Measurements from ENCODE around the gene BECN2. TPM values are rescaled to one million over a fixed set of nuclear protein-coding genes. Genes with fewer than 3 reads are reported as not detected.

BECN2 gene
- polyA plus RNA-seq, 1 of the 3 experiments (the other 2 are of a cell fraction), result not detected

DNA sequence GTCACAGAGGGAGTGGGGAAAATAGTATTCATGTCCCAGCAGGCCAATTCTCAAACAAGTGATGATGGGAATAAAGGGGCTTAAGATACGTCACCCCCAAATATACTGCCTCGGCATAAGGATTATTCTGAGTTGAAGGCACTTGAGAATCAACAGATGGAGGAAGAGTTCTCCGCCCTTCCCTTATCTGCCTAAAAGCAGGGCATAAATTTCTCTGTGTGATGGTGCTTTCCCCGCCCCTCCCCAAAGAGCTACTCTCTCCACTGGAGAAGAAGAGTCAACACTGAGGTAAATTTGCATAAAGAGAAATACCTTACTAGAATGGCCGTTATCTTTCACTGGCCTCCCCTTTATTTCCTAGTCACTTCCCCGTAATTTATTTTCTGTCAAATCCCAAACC lies 18.7 kb downstream of the BECN2 start:
- no peaks in the 10 kb centered on the region for H4K20me1 ChIP-seq (ENCODE audit: insufficient read depth)
- no peak for TF ChIP-seq FOSL2 (IDR thresholded peaks at IDR 0.05; ENCODE audit: borderline replicate concordance, low read depth)
- TF ChIP-seq, protein P1, sequence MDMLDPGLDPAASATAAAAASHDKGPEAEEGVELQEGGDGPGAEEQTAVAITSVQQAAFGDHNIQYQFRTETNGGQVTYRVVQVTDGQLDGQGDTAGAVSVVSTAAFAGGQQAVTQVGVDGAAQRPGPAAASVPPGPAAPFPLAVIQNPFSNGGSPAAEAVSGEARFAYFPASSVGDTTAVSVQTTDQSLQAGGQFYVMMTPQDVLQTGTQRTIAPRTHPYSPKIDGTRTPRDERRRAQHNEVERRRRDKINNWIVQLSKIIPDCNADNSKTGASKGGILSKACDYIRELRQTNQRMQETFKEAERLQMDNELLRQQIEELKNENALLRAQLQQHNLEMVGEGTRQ (IDR thresholded peaks at IDR 0.05; ENCODE audit: borderline replicate concordance, low read depth, low read length), result no peak
- TF ChIP-seq, protein P2, sequence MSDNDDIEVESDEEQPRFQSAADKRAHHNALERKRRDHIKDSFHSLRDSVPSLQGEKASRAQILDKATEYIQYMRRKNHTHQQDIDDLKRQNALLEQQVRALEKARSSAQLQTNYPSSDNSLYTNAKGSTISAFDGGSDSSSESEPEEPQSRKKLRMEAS (IDR thresholded peaks at IDR 0.05; ENCODE audit: low read depth), result no peak
- TF ChIP-seq, protein P3, sequence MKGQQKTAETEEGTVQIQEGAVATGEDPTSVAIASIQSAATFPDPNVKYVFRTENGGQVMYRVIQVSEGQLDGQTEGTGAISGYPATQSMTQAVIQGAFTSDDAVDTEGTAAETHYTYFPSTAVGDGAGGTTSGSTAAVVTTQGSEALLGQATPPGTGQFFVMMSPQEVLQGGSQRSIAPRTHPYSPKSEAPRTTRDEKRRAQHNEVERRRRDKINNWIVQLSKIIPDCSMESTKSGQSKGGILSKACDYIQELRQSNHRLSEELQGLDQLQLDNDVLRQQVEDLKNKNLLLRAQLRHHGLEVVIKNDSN (IDR thresholded peaks at IDR 0.05; ENCODE audit: borderline replicate concordance, low read depth), result no peak
- TF ChIP-seq POLR2AphosphoS5 (IDR thresholded peaks at IDR 0.05; ENCODE audit: low read depth, low read length), result no peak
- no peak for TF ChIP-seq ELF1 (IDR thresholded peaks at IDR 0.05)
- TF ChIP-seq RCOR1 (IDR thresholded peaks at IDR 0.05; ENCODE audit: low read length), result no peak
- no peak for TF ChIP-seq SMC3 (IDR thresholded peaks at IDR 0.05; ENCODE audit: low read depth, low read length)
- no peak for TF ChIP-seq RFX5 (IDR thresholded peaks at IDR 0.05; ENCODE audit: low read length)
- TF ChIP-seq RXRA (IDR thresholded peaks at IDR 0.05; ENCODE audit: borderline replicate concordance, low read depth), result no peak
- TF ChIP-seq NRF1 (IDR thresholded peaks at IDR 0.05; ENCODE audit: low read depth, low read length), result no peak
- H3K9ac ChIP-seq, result no peak overlapping the region
- DNase-seq, result no peak
- H3K9me2 ChIP-seq, result no peaks in the 10 kb centered on the region
- no peaks in the 10 kb centered on the region for H3F3A ChIP-seq (replicated peaks; ENCODE audit: insufficient read depth)
- no peaks in the 10 kb centered on the region for H3K79me2 ChIP-seq (ENCODE audit: insufficient read depth)
- H3K9me3 ChIP-seq, result no peaks in the 10 kb centered on the region
- no peak overlapping the region for H3K4me3 ChIP-seq (ENCODE audit: low read depth in 2 of 2, low read length in 1 of 2)
- WGBS (ENCODE audit: low lambda C conversion rate), result 75% methylated on average over 6 of the region's 6 CpGs
- H2AFZ ChIP-seq (ENCODE audit: low read depth), result no peak overlapping the region
- no peak overlapping the region for H3K27ac ChIP-seq (ENCODE audit: low read depth in 2 of 2, low read length in 1 of 2)
- H3K27me3 ChIP-seq (ENCODE audit: insufficient read depth), result no peaks in the 10 kb centered on the region
- no peak overlapping the region for H3K4me2 ChIP-seq
- H3K4me1 ChIP-seq (ENCODE audit: control insufficient read depth in 1 of 2, insufficient read depth in 2 of 2, low read depth in 1 of 2, low read length in 1 of 2), result peaks cover 5% of the 10 kb centered on the region in 2 experiments; a peak in 1 of 4 replicates
- CTCF ChIA-PET, result interaction anchor here (1.2 to 1.8 kb wide), 2 partner anchors 10 to 26 kb away, joined by 3 to 7 read pairs; no protein-coding TSS in a partner anchor
- POLR2A ChIA-PET, result no interaction called here
- H3K36me3 ChIP-seq (replicated peaks in 1 of 2; ENCODE audit: control insufficient read depth in 1 of 2, insufficient read depth in 2 of 2, low read length in 1 of 2), result no peaks in the 10 kb centered on the region

DNA sequence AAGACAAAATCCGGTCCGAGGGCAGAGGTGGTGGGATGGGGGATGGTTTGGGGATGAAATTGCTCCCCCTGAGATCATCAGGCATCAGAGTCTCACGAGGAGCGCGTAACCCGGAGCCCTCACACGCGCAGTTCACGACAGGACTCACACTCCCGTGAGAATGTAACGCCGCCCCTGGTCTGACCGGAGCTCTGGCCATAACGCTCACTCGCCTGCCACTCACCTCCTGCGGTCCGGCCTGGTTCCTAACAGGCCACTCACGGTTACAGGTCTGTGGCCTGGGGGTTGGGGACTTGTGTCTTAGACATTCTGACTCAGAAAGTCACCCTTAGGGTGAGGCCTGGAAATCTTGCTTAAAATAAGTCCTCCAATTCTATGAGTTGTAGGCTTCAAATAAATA lies 21.5 kb downstream of the BECN2 start:
- H3K36me3 ChIP-seq (replicated peaks in 1 of 2; ENCODE audit: control insufficient read depth in 1 of 2, insufficient read depth in 2 of 2, low read length in 1 of 2), result no peaks in the 10 kb centered on the region
- no peaks in the 10 kb centered on the region for H3K79me2 ChIP-seq (ENCODE audit: insufficient read depth)
- no peaks in the 10 kb centered on the region for H3K9me3 ChIP-seq
- H3K4me3 ChIP-seq (ENCODE audit: low read depth in 2 of 2, low read length in 1 of 2), result no peak overlapping the region
- no peaks in the 10 kb centered on the region for H3K27me3 ChIP-seq (ENCODE audit: insufficient read depth)
- TF ChIP-seq, protein P4, sequence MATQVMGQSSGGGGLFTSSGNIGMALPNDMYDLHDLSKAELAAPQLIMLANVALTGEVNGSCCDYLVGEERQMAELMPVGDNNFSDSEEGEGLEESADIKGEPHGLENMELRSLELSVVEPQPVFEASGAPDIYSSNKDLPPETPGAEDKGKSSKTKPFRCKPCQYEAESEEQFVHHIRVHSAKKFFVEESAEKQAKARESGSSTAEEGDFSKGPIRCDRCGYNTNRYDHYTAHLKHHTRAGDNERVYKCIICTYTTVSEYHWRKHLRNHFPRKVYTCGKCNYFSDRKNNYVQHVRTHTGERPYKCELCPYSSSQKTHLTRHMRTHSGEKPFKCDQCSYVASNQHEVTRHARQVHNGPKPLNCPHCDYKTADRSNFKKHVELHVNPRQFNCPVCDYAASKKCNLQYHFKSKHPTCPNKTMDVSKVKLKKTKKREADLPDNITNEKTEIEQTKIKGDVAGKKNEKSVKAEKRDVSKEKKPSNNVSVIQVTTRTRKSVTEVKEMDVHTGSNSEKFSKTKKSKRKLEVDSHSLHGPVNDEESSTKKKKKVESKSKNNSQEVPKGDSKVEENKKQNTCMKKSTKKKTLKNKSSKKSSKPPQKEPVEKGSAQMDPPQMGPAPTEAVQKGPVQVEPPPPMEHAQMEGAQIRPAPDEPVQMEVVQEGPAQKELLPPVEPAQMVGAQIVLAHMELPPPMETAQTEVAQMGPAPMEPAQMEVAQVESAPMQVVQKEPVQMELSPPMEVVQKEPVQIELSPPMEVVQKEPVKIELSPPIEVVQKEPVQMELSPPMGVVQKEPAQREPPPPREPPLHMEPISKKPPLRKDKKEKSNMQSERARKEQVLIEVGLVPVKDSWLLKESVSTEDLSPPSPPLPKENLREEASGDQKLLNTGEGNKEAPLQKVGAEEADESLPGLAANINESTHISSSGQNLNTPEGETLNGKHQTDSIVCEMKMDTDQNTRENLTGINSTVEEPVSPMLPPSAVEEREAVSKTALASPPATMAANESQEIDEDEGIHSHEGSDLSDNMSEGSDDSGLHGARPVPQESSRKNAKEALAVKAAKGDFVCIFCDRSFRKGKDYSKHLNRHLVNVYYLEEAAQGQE (IDR thresholded peaks at IDR 0.05; ENCODE audit: low read depth, low read length), result no peak
- TF ChIP-seq GATA2 (CRISPR knock-in tag; IDR thresholded peaks at IDR 0.05) (no peak), YY1 (IDR thresholded peaks at IDR 0.05; ENCODE audit: low read depth) (no peak), RXRA (IDR thresholded peaks at IDR 0.05; ENCODE audit: borderline replicate concordance, low read depth) (no peak), RFX5 (IDR thresholded peaks at IDR 0.05; ENCODE audit: low read length) (no peak), TEAD4 (IDR thresholded peaks at IDR 0.05; ENCODE audit: borderline replicate concordance, insufficient read depth) (no peak)
- TF ChIP-seq, protein P5, sequence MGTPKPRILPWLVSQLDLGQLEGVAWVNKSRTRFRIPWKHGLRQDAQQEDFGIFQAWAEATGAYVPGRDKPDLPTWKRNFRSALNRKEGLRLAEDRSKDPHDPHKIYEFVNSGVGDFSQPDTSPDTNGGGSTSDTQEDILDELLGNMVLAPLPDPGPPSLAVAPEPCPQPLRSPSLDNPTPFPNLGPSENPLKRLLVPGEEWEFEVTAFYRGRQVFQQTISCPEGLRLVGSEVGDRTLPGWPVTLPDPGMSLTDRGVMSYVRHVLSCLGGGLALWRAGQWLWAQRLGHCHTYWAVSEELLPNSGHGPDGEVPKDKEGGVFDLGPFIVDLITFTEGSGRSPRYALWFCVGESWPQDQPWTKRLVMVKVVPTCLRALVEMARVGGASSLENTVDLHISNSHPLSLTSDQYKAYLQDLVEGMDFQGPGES (IDR thresholded peaks at IDR 0.05; ENCODE audit: low read depth, low read length), result no peak
- TF ChIP-seq, protein P6, sequence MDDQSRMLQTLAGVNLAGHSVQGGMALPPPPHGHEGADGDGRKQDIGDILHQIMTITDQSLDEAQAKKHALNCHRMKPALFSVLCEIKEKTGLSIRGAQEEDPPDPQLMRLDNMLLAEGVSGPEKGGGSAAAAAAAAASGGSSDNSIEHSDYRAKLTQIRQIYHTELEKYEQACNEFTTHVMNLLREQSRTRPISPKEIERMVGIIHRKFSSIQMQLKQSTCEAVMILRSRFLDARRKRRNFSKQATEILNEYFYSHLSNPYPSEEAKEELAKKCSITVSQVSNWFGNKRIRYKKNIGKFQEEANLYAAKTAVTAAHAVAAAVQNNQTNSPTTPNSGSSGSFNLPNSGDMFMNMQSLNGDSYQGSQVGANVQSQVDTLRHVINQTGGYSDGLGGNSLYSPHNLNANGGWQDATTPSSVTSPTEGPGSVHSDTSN (IDR thresholded peaks at IDR 0.05), result no peak
- TF ChIP-seq, protein P7, sequence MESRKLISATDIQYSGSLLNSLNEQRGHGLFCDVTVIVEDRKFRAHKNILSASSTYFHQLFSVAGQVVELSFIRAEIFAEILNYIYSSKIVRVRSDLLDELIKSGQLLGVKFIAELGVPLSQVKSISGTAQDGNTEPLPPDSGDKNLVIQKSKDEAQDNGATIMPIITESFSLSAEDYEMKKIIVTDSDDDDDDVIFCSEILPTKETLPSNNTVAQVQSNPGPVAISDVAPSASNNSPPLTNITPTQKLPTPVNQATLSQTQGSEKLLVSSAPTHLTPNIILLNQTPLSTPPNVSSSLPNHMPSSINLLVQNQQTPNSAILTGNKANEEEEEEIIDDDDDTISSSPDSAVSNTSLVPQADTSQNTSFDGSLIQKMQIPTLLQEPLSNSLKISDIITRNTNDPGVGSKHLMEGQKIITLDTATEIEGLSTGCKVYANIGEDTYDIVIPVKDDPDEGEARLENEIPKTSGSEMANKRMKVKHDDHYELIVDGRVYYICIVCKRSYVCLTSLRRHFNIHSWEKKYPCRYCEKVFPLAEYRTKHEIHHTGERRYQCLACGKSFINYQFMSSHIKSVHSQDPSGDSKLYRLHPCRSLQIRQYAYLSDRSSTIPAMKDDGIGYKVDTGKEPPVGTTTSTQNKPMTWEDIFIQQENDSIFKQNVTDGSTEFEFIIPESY (IDR thresholded peaks at IDR 0.05; ENCODE audit: borderline replicate concordance, low read depth), result no peak
- H2AFZ ChIP-seq (ENCODE audit: low read depth), result no peak overlapping the region
- no peak for DNase-seq
- no peaks in the 10 kb centered on the region for H3F3A ChIP-seq (replicated peaks; ENCODE audit: insufficient read depth)
- POLR2A ChIA-PET, result no interaction called here
- no peaks in the 10 kb centered on the region for H4K20me1 ChIP-seq (ENCODE audit: insufficient read depth)
- H3K4me2 ChIP-seq, result no peak overlapping the region
- CTCF ChIA-PET, result interaction anchor here (0.7 kb wide), 1 partner anchor 489 kb away, joined by 3 read pairs; no protein-coding TSS in a partner anchor
- H3K9ac ChIP-seq, result no peak overlapping the region
- no peaks in the 10 kb centered on the region for H3K9me2 ChIP-seq
- WGBS (ENCODE audit: low lambda C conversion rate), result 91% methylated on average over 18 of the region's 18 CpGs
- H3K4me1 ChIP-seq (ENCODE audit: control insufficient read depth in 1 of 2, insufficient read depth in 2 of 2, low read depth in 1 of 2, low read length in 1 of 2), result no peaks in the 10 kb centered on the region
- H3K27ac ChIP-seq (ENCODE audit: low read depth in 2 of 2, low read length in 1 of 2), result no peak overlapping the region
